Transverse colon (tissue), 4 donors: ENCODE measurements around the gene PRRG4.

Source experiments
- CTCF ChIP-seq, 5 experiments: fragments of 200-600 bp in 3 of 5; fragments of 450-650 bp in 2 of 5; sonication (generic) in 3 of 5; IDR thresholded peaks; 1 replicate in 2 of 5; 2 replicates in 3 of 5; pipeline ENCODE4 v1.5.1; 2016 to 2017; ENCODE audit warnings: antibody characterized with exemption in 5 of 5, inconsistent platforms in 3 of 5, mild to moderate bottlenecking in 2 of 5, moderate library complexity in 1 of 5
- POLR2A ChIP-seq: fragments of 450-650 bp; IDR thresholded peaks from one replicate; pipeline ENCODE4 v1.6.1; 2016; ENCODE audit warnings: antibody characterized with exemption, mild to moderate bottlenecking, moderate library complexity
- POLR2AphosphoS5 ChIP-seq, 3 donors: sonication (generic); formaldehyde crosslinking; IDR thresholded peaks; one replicate each; pipeline ENCODE4 v1.6.1; 2016; ENCODE audit warnings: antibody characterized with exemption in 3 of 3

- no peak for TF ChIP-seq CTCF (IDR thresholded peaks at IDR 0.05)
- TF ChIP-seq POLR2A, result no peak
- TF ChIP-seq POLR2AphosphoS5 (IDR thresholded peaks at IDR 0.05), result no peak
Measured at GRCh38 chr11:32840587-32840986, 10.9 kb downstream of the PRRG4 start.
